Heart left ventricle (tissue), 16 donors: ENCODE results near the gene LY86. TPM values are rescaled to one million over a fixed set of nuclear protein-coding genes. Genes with fewer than 3 reads are reported as not detected.

ENCODE experiments used
- ATAC-seq, 4 donors: fragments of 200-7000 bp; cut with Tn5 transposase; one replicate each; pipeline ENCODE4 v1.9.1; 2020 to 2022; ENCODE audit warnings: moderate library complexity in 4 of 4, mild to moderate bottlenecking in 3 of 4, moderate number of reproducible peaks in 1 of 4
- DNase-seq, 5 donors: peaks; one replicate each; pipeline ENCODE4 v3.0.0-alpha.2; 2020
- H3K27ac ChIP-seq, 12 donors: fragments of 200-600 bp; sonication (generic) in 4 of 12; one replicate each; pipeline versions ENCODE4 v1.5.0 to v1.8.0; 2016 to 2022; ENCODE audit warnings: mild to moderate bottlenecking in 2 of 12
- H3K27me3 ChIP-seq, 9 donors: fragments of 200-600 bp; sonication (generic) in 2 of 9; one replicate each; pipeline versions ENCODE4 v1.5.1 to v1.8.0; 2016 to 2022; ENCODE audit warnings: mild to moderate bottlenecking in 3 of 9
- H3K36me3 ChIP-seq, 9 donors: fragments of 200-600 bp; sonication (generic) in 2 of 9; one replicate each; pipeline versions ENCODE4 v1.5.0 to v1.8.0; 2018 to 2022; ENCODE audit warnings: mild to moderate bottlenecking in 2 of 9
- H3K4me1 ChIP-seq, 12 donors: fragments of 200-600 bp; sonication (generic) in 4 of 12; one replicate each; pipeline versions ENCODE4 v1.5.0 to v1.8.0; 2016 to 2022; ENCODE audit warnings: mild to moderate bottlenecking in 3 of 12
- H3K4me3 ChIP-seq, 12 donors: fragments of 200-600 bp; sonication (generic) in 4 of 12; one replicate each; pipeline versions ENCODE4 v1.5.0 to v1.8.0; 2017 to 2022; ENCODE audit warnings: mild to moderate bottlenecking in 9 of 12, moderate library complexity in 4 of 12
- H3K9me3 ChIP-seq, 12 donors: fragments of 200-600 bp; sonication (generic) in 4 of 12; one replicate each; pipeline versions ENCODE4 v1.5.0 to v1.8.0; 2016 to 2022; ENCODE audit warnings: mild to moderate bottlenecking in 1 of 12
- POLR2A ChIP-seq, 2 donors: fragments of 450-650 bp; IDR thresholded peaks; one replicate each; pipeline ENCODE4 v1.6.1; 2017; ENCODE audit warnings: antibody characterized with exemption in 2 of 2, mild to moderate bottlenecking in 2 of 2, moderate library complexity in 2 of 2
- WGBS, 4 donors: extraction: QIAGEN DNeasy Blood & Tissue Kit in 2 of 4; methylation state at CpG; one replicate each; pipeline versions ENCODE4 v1.1.5 to v1.1.7; 2013 to 2018; 5-methylcytosine and 5-hydroxymethylcytosine counted together
- intact Hi-C, 10 donors: fragments of 100-400 bp; cut with DNase I; formaldehyde crosslinking; loops; one replicate each; pipeline versions ENCODE4 v1.11.1 to v1.14.2; 2022
- polyA plus RNA-seq, 2 donors: library from polyadenylated mRNA; stranded (reverse); fragments of 200-250 nt; gene quantifications; one replicate each; pipeline ENCODE4 v1.2.3, GENCODE V29; 2013
- total RNA-seq, 9 donors: library from RNA; depleted of rRNA in 2 of 9; stranded (reverse); fragments of >200 nt in 2 of 9; fragmentation: NEBNext Ultra II Directional in 3 of 9; extraction: Animal tissue kit (Norgen Biotek cat#: 25700) in 3 of 9; gene quantifications; one replicate each; pipeline versions ENCODE4 v1.1.0 to v1.2.4, GENCODE V29; 2016 to 2023
- TF ChIP-seq, protein P1 (sequence below), 12 donors: fragments of 200-600 bp; sonication (generic) in 4 of 12; IDR thresholded peaks; one replicate each; pipeline versions ENCODE4 v1.5.0 to v1.8.0; 2018 to 2022; ENCODE audit warnings: antibody characterized with exemption in 12 of 12, mild to moderate bottlenecking in 5 of 12
- donor health status: ischemic (EF 13 %, LVEDD 7.1; RV severe dilation, severe dysfunction).
- donor health status: healthy with polysubstance abuse.
- donor health status: DM: no; HTN: yes; CAD: no.
- donor health status: DM: no; HTN: no; CAD: no.
- donor health status: ischemic (EF 25% LVEDD 6.9; RV normal size, moderate dysfunction).
- donor health status: ischemic (EF 25% LVEDD 5.7; RV mildly dilated, moderate dysfunction).
- donor health status: healthy.
- donor health status: DM: yes; HTN: yes; CAD: no.
- donor health status: ischemic (EF 35%, LVEDD 5.7; RV mildly dilated, moderate dysfunction).
- donor health status: nonischemic (EF 11% LVEDD 7.7; RV severe dilation, severe dysfunction).
- donor health status: DM: yes; HTN: yes; CAD: no.
- donor health status: PGD.
- donor health status: ischemic (EF 29% LVEDD 5.4; RV normal size, mild dysfunction).
- donor health status: nonischemic (EF 23%, LVEDD 6.1; RV moderate dilation, normal function).

Gene LY86
- total and polyA plus RNA-seq, 11 donors: 0.23 to 13.4 (median 0.75) TPM

DNA sequence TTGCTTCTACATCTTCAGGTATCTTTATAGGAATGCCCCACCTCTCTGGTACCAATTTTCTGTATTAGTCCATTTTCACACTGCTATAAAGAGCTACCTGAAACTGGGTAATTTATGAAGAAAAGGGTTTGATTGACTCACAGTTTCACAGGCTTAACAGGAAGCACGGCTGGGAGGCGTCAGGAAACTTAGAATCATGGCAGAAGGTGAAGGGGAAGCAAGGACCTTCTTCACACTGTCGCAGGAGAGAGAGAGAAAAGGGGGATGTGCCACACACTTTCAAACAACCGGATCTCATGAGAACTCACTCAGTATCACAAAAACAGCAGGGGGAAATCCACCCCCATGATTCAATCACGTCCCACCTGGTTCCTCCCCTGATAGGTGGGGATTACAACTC is 24.4 kb upstream of the LY86 start:
- TF ChIP-seq, protein P1, sequence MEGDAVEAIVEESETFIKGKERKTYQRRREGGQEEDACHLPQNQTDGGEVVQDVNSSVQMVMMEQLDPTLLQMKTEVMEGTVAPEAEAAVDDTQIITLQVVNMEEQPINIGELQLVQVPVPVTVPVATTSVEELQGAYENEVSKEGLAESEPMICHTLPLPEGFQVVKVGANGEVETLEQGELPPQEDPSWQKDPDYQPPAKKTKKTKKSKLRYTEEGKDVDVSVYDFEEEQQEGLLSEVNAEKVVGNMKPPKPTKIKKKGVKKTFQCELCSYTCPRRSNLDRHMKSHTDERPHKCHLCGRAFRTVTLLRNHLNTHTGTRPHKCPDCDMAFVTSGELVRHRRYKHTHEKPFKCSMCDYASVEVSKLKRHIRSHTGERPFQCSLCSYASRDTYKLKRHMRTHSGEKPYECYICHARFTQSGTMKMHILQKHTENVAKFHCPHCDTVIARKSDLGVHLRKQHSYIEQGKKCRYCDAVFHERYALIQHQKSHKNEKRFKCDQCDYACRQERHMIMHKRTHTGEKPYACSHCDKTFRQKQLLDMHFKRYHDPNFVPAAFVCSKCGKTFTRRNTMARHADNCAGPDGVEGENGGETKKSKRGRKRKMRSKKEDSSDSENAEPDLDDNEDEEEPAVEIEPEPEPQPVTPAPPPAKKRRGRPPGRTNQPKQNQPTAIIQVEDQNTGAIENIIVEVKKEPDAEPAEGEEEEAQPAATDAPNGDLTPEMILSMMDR (IDR thresholded peaks at IDR 0.05): no peak
- no peak for ATAC-seq
- Histone ChIP-seq H3K36me3 (no peaks in the 10 kb centered on the region), H3K27me3 (no peaks in the 10 kb centered on the region), H3K4me3 (no peak overlapping the region), H3K27ac (no peak overlapping the region), H3K4me1 (peaks cover 0 to 3% (median 0%) of the 10 kb centered on the region in 12 donors), H3K9me3 (no peaks in the 10 kb centered on the region)
- DNase-seq: no peak
- intact Hi-C loops: loop anchor here in 6 of 10 donors (5.0 to 10.0 kb wide), 6 partner anchors 93 to 681 kb away; no protein-coding TSS in a partner anchor
- WGBS, 4 donors: 74 to 82% (median 80%) methylated on average over 5 of the region's 5 CpGs

DNA sequence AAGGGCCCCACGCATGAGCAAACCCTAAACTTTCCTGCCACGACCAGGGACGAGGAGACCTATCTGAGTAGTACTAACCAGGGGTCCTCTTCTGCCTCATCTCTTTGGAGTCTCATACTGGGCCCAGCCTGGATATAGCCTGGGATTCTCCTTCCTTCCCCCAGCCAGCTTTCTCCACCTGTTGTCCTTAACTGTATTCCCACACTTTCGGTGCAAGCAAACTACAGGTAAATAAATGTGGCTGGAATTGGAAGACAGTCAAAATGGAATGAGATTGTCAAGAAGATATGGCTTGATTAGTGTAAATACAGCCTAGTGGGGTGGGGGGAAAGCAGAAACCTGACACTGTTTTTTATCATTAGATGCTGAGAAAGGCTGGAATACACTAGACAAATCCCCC is 23.5 kb upstream of the LY86 start:
- Histone ChIP-seq H3K9me3 (no peaks in the 10 kb centered on the region), H3K4me1 (peaks cover 0 to 3% (median 0%) of the 10 kb centered on the region in 12 donors), H3K4me3 (no peak overlapping the region), H3K36me3 (no peaks in the 10 kb centered on the region), H3K27ac (no peak overlapping the region), H3K27me3 (no peaks in the 10 kb centered on the region)
- no peak for DNase-seq
- TF ChIP-seq, protein P1 (IDR thresholded peaks at IDR 0.05): no peak
- TF ChIP-seq POLR2A (IDR thresholded peaks at IDR 0.05): no peak
- intact Hi-C loops: loop anchor here in 5 of 10 donors (10.0 kb wide), 3 partner anchors 100 to 680 kb away; no protein-coding TSS in a partner anchor
- no peak for ATAC-seq
- 85 to 96% (median 91%) methylated on average over 4 of the region's 4 CpGs for WGBS, 4 donors

- Histone ChIP-seq H3K27me3 (no peaks in the 10 kb centered on the region), H3K4me3 (no peak overlapping the region), H3K4me1 (peaks cover 0 to 3% (median 0%) of the 10 kb centered on the region in 12 donors), H3K27ac (no peak overlapping the region), H3K36me3 (no peaks in the 10 kb centered on the region), H3K9me3 (no peaks in the 10 kb centered on the region)
- no peak for TF ChIP-seq POLR2A (IDR thresholded peaks at IDR 0.05)
- TF ChIP-seq, protein P1 (IDR thresholded peaks at IDR 0.05): no peak
- intact Hi-C loops: loop anchor here in 5 of 10 donors (10.0 kb wide), 3 partner anchors 99 to 679 kb away; no protein-coding TSS in a partner anchor
- 93 to 96% (median 95%) methylated on average over 3 of the region's 3 CpGs for WGBS, 4 donors
- no peak for ATAC-seq
- DNase-seq: no peak
Observed at GRCh38 chr6:6565488-6565887, 23.0 kb upstream of the LY86 start.

- no peak overlapping the region for H3K27ac ChIP-seq
- intact Hi-C loops: loop anchor here in 5 of 10 donors (10.0 kb wide), 3 partner anchors 98 to 678 kb away; no protein-coding TSS in a partner anchor
- 66 to 75% (median 71%) methylated on average over 4 of the region's 4 CpGs for WGBS, 4 donors
- H3K9me3 ChIP-seq: no peaks in the 10 kb centered on the region
- ATAC-seq (peak in 1 of 4 donors; percentile 66), DNase-seq (no peak)
- no peaks in the 10 kb centered on the region for H3K36me3 ChIP-seq
- peaks cover 0 to 3% (median 0%) of the 10 kb centered on the region in 12 donors for H3K4me1 ChIP-seq
- H3K27me3 ChIP-seq: no peaks in the 10 kb centered on the region
- TF ChIP-seq, protein P1 (IDR thresholded peaks at IDR 0.05): no peak
- no peak for TF ChIP-seq POLR2A (IDR thresholded peaks at IDR 0.05)
- H3K4me3 ChIP-seq: no peak overlapping the region
Observed at GRCh38 chr6:6566766-6567165, 21.8 kb upstream of the LY86 start.
